Measurements from ENCODE around the gene PCLO. TPM values are rescaled to one million over a fixed set of nuclear protein-coding genes. Genes with fewer than 3 reads are reported as not detected.
A peak's percentile ranks its signal among the peaks of the same experiment; 100 is the strongest.
"Not testable (repeated sequence)": the region's sequence is repeated elsewhere in the genome, so short reads cannot be mapped to it uniquely, and the experiment has no call there.

The PCLO gene
- total RNA-seq, 1 experiment from 2014 or later, result 2.7 TPM

GRCh38 chr7:82964150-82964882 lies 198.4 kb downstream of the PCLO start:
- DNase-seq (ENCODE audit: low spot score), result no peak

- DNase-seq (ENCODE audit: low spot score), result no peak
Measured at GRCh38 chr7:82961240-82961639, 201.4 kb downstream of the PCLO start.

- DNase-seq (ENCODE audit: low spot score), result no peak
Measured at GRCh38 chr7:82959528-82959927, 203.2 kb downstream of the PCLO start.

GRCh38 chr7:82957521-82957920 lies 205.2 kb downstream of the PCLO start:
- no peak for DNase-seq (ENCODE audit: low spot score)

GRCh38 chr7:82953324-82954027 lies 209.2 kb downstream of the PCLO start:
- DNase-seq (ENCODE audit: low spot score), result no peak

GRCh38 chr7:82950436-82950835 lies 212.2 kb downstream of the PCLO start:
- no peak for DNase-seq (ENCODE audit: low spot score)

- no peak for DNase-seq (ENCODE audit: low spot score)
Measured at GRCh38 chr7:82945480-82945879, 217.2 kb downstream of the PCLO start.

GRCh38 chr7:82945056-82945455 lies 217.6 kb downstream of the PCLO start:
- no peak for DNase-seq (ENCODE audit: low spot score)

- no peak for DNase-seq (ENCODE audit: low spot score)
Measured at GRCh38 chr7:82932516-82932915, 230.2 kb downstream of the PCLO start.

- no peak for DNase-seq (ENCODE audit: low spot score)
Measured at GRCh38 chr7:82926477-82926876, 236.2 kb downstream of the PCLO start.

GRCh38 chr7:82925331-82925730 lies 237.4 kb downstream of the PCLO start:
- no peak for DNase-seq (ENCODE audit: low spot score)

GRCh38 chr7:82906502-82906901 lies 256.2 kb downstream of the PCLO start:
- no peak for DNase-seq (ENCODE audit: low spot score)

- DNase-seq (ENCODE audit: low spot score), result no peak
Measured at GRCh38 chr7:82904871-82905270, 257.8 kb downstream of the PCLO start.

- not testable (repeated sequence) for DNase-seq (ENCODE audit: low spot score)
Measured at GRCh38 chr7:82901098-82901497, 261.6 kb downstream of the PCLO start.

GRCh38 chr7:82897500-82897899 lies 265.2 kb downstream of the PCLO start:
- no peak for DNase-seq (ENCODE audit: low spot score)

- DNase-seq (ENCODE audit: low spot score), result not testable (repeated sequence)
Measured at GRCh38 chr7:82894341-82894740, 268.3 kb downstream of the PCLO start.

GRCh38 chr7:82886324-82886723 lies 276.4 kb downstream of the PCLO start:
- no peak for DNase-seq (ENCODE audit: low spot score)

- DNase-seq (ENCODE audit: low spot score), result peak; percentile 5
Measured at GRCh38 chr7:82865856-82866255, 296.8 kb downstream of the PCLO start.

- DNase-seq (ENCODE audit: low spot score), result peak; percentile 10
Measured at GRCh38 chr7:82859106-82859850, 303.4 kb downstream of the PCLO start.

- DNase-seq (ENCODE audit: low spot score), result no peak
Measured at GRCh38 chr7:82851121-82851520, 311.6 kb downstream of the PCLO start.

GRCh38 chr7:82841828-82842227 lies 320.9 kb downstream of the PCLO start:
- DNase-seq (ENCODE audit: low spot score), result no peak

GRCh38 chr7:82840061-82840460 lies 322.6 kb downstream of the PCLO start:
- DNase-seq (ENCODE audit: low spot score), result no peak

GRCh38 chr7:82839555-82839954 lies 323.1 kb downstream of the PCLO start:
- DNase-seq (ENCODE audit: low spot score), result no peak

Measured in H4 (cell line).